SK-N-SH (cell line): ENCODE data around the gene SAXO1.

Source experiments
- CHD2 ChIP-seq: fragments of 150-350 bp; IDR thresholded peaks from 2 replicates; pipeline ENCODE4 v1.6.1; 2018; ENCODE audit warnings: low read length; ENCODE audit not compliant: partially characterized antibody
- CTCF ChIP-seq: fragments of 200-600 bp; sonication (generic); IDR thresholded peaks from 2 replicates; pipeline ENCODE4 v1.6.1; 2017; ENCODE audit warnings: antibody characterized with exemption, mild to moderate bottlenecking, moderate library complexity
- ELF1 ChIP-seq: IDR thresholded peaks from 2 replicates; pipeline ENCODE4 v1.4.0; 2012
- EP300 ChIP-seq, 2 experiments: IDR thresholded peaks; 2 replicates each; pipeline versions ENCODE4 v1.4.0 to v1.6.1; 2012; ENCODE audit warnings: borderline replicate concordance in 1 of 2, low read depth in 1 of 2, low read length in 1 of 2
- EZH2phosphoT487 ChIP-seq: fragments of 200-600 bp; sonication (generic); IDR thresholded peaks from 2 replicates; pipeline ENCODE4 v1.6.1; 2017; ENCODE audit warnings: low read depth, mixed run types, mild to moderate bottlenecking, antibody characterized with exemption, moderate library complexity, borderline replicate concordance
- FOXJ3 ChIP-seq: sonication (generic); formaldehyde crosslinking; IDR thresholded peaks from 2 replicates; pipeline ENCODE4 v1.5.1; 2020; ENCODE audit warnings: mild to moderate bottlenecking, missing genetic modification reagents
- FOXM1 ChIP-seq: IDR thresholded peaks from 2 replicates; pipeline ENCODE4 v1.4.0; 2012; ENCODE audit warnings: low read depth, mild to moderate bottlenecking
- JUND ChIP-seq: IDR thresholded peaks from 2 replicates; pipeline ENCODE4 v1.4.0; 2012
- MAX ChIP-seq: IDR thresholded peaks from 2 replicates; pipeline ENCODE4 v1.4.0; 2012; ENCODE audit warnings: low read depth
- PBX3 ChIP-seq: IDR thresholded peaks from 2 replicates; pipeline ENCODE4; 2012
- RAD21 ChIP-seq: IDR thresholded peaks from 2 replicates; pipeline ENCODE4 v1.6.1; 2012; ENCODE audit warnings: mild to moderate bottlenecking, low read length
- SMC3 ChIP-seq: IDR thresholded peaks from 2 replicates; pipeline ENCODE4 v1.6.1; 2012; ENCODE audit warnings: low read depth, low read length, improper control_type of control experiment
- TAF1 ChIP-seq: IDR thresholded peaks from 2 replicates; pipeline ENCODE4 v1.6.1; 2012; ENCODE audit warnings: low read depth, mild to moderate bottlenecking, low read length, moderate library complexity, borderline replicate concordance
- YY1 ChIP-seq: IDR thresholded peaks from 2 replicates; pipeline ENCODE4 v1.4.0; 2012; ENCODE audit warnings: low read depth, mild to moderate bottlenecking

DNA sequence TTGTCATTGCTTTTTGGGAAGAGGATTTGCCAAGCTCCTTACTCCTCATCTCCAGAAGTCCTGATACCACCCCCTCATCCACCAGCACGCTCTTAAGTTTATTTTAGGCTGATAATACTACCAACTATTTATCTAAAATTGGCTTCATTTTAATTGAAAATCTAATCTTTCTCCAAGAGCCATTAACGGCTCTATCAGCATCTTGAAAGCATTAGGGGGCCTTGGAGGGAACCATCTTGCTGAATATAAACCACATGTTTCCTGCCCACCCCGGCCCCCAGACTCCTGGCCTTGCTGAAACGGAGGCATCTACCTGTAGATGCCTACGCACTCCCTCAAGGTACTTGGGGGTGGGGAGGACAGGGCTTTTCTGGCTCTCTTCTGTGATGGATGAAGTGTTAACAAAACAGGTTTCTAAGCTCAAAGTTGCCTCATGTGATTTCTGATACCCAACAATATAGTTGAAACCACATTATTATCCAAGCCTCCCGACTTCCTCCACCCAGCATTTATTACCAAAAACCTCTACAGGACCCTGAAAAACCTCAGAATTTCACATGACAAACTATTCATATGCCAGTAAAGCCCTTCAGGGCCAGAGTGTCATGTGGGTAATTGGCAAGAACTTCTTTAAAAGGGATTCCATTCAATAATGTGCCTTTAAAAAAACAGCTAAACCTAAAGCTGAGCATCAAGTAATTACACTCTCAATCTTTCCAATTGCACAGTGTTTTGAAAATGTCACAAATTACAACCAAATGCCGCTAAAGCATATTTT is 96.7 kb downstream of the SAXO1 start:
- no peak for TF ChIP-seq FOXJ3
- peak in 1 of 2 experiments; percentile 54; a peak in 1 of 4 replicates for TF ChIP-seq EP300 (IDR thresholded peaks at IDR 0.05; ENCODE audit: borderline replicate concordance in 1 of 2, low read depth in 1 of 2, low read length in 1 of 2)
- TF ChIP-seq CTCF: no peak
- TF ChIP-seq EZH2phosphoT487: no peak
- TF ChIP-seq CHD2: no peak
- no peak for TF ChIP-seq YY1
- no peak for TF ChIP-seq TAF1
- no peak for TF ChIP-seq FOXM1
- TF ChIP-seq RAD21: no peak
- no peak for TF ChIP-seq PBX3
- TF ChIP-seq SMC3: no peak
- TF ChIP-seq ELF1: no peak
- TF ChIP-seq MAX: no peak
- no peak for TF ChIP-seq JUND
